Esophagus muscularis mucosa (tissue), 4 donors: ENCODE measurements around the gene CDIPT. TPM values are rescaled to one million over a fixed set of nuclear protein-coding genes. Genes with fewer than 3 reads are reported as not detected.
A peak's percentile ranks its signal among the peaks of the same experiment; 100 is the strongest.
"Not testable (repeated sequence)": the region's sequence is repeated elsewhere in the genome, so short reads cannot be mapped to it uniquely, and the experiment has no call there.

Experiments used
- DNase-seq: peaks from one replicate; pipeline ENCODE4 v3.0.0-alpha.2; 2017; ENCODE audit errors: extremely low spot score
- H3K27ac ChIP-seq, 4 donors: fragments of 200-600 bp; sonication (generic); replicated peaks in 1 of 4; 1 replicate in 3 of 4; 2 replicates in 1 of 4; pipeline ENCODE4 v1.5.1; 2016 to 2019; ENCODE audit warnings: mild to moderate bottlenecking in 1 of 4
- H3K27me3 ChIP-seq, 4 donors: fragments of 200-600 bp; sonication (generic); one replicate each; pipeline versions ENCODE4 v1.5.1 to v1.6.0; 2016 to 2019
- H3K36me3 ChIP-seq, 4 donors: fragments of 200-600 bp; sonication (generic); one replicate each; pipeline ENCODE4 v1.5.1; 2016 to 2019
- H3K4me1 ChIP-seq, 4 donors: fragments of 200-600 bp; sonication (generic); one replicate each; pipeline ENCODE4 v1.5.1; 2016 to 2019
- H3K4me3 ChIP-seq, 4 donors: fragments of 200-600 bp; sonication (generic); 1 replicate in 2 of 4; 2 replicates in 2 of 4; pipeline ENCODE4 v1.5.1; 2016 to 2019; ENCODE audit warnings: mild to moderate bottlenecking in 4 of 4, moderate library complexity in 1 of 4
- H3K9me3 ChIP-seq, 4 donors: fragments of 200-600 bp; sonication (generic); 1 replicate in 3 of 4; 2 replicates in 1 of 4; pipeline ENCODE4 v1.5.1; 2016 to 2019
- CTCF ChIP-seq, 3 experiments: fragments of 200-600 bp in 2 of 3; fragments of 450-650 bp in 1 of 3; sonication (generic) in 2 of 3; IDR thresholded peaks; one replicate each; pipeline ENCODE4 v1.5.1; 2017 to 2019; ENCODE audit warnings: antibody characterized with exemption in 3 of 3, mild to moderate bottlenecking in 2 of 3, moderate library complexity in 1 of 3
- EP300 ChIP-seq: sonication (generic); formaldehyde crosslinking; IDR thresholded peaks from one replicate; pipeline ENCODE4 v1.6.1; 2017; ENCODE audit warnings: antibody characterized with exemption
- POLR2A ChIP-seq: fragments of 450-650 bp; IDR thresholded peaks from one replicate; pipeline ENCODE4 v1.6.1; 2017; ENCODE audit warnings: antibody characterized with exemption, moderate library complexity, mild to moderate bottlenecking, low read depth
- POLR2AphosphoS5 ChIP-seq, 2 donors: sonication (generic); formaldehyde crosslinking; IDR thresholded peaks; one replicate each; pipeline ENCODE4 v1.6.1; 2017; ENCODE audit warnings: antibody characterized with exemption in 2 of 2
- WGBS: methylation state at CpG from one replicate; pipeline ENCODE4 v1.1.5; 2018; 5-methylcytosine and 5-hydroxymethylcytosine counted together
- intact Hi-C: fragments of 100-400 bp; cut with DNase I; formaldehyde crosslinking; loops from one replicate; pipeline ENCODE4 v1.15.1; 2023
- total RNA-seq, 4 donors: library from RNA; depleted of rRNA; stranded (reverse); fragments of >200 nt; gene quantifications; one replicate each; pipeline versions ENCODE4 v1.1.0 to v1.2.1, GENCODE V29; 2016

Gene CDIPT
- total RNA-seq, 4 donors from 2014 or later: 105 to 178 (median 141) TPM

- peaks cover 71 to 95% (median 88%) of the 10 kb centered on the region in 4 donors for H3K36me3 ChIP-seq
Observed at GRCh38 chr16:29834079-29834478, 28.9 kb downstream of the CDIPT start.

GRCh38 chr16:29833219-29833618, 29.8 kb downstream of the CDIPT start:
- H3K9me3 ChIP-seq, H3K4me3 ChIP-seq, H3K27ac ChIP-seq, H3K27me3 ChIP-seq, DNase-seq, intact Hi-C loops: not testable (repeated sequence)
- 95% methylated on average over 4 of the region's 4 CpGs for WGBS
- Histone ChIP-seq H3K4me1 (peaks cover 0 to 21% (median 15%) of the 10 kb centered on the region in 4 donors), H3K36me3 (peaks cover 71 to 86% (median 80%) of the 10 kb centered on the region in 4 donors)

More at GRCh38 chr16:29834079-29834478, 28.9 kb downstream of the CDIPT start:
- TF ChIP-seq POLR2AphosphoS5 (IDR thresholded peaks at IDR 0.05): no peak
- TF ChIP-seq POLR2A: no peak
- TF ChIP-seq CTCF (IDR thresholded peaks at IDR 0.05): no peak
- TF ChIP-seq EP300: no peak
- Histone ChIP-seq H3K27ac (no peak overlapping the region), H3K4me3 (no peak overlapping the region), H3K4me1 (peaks cover 0 to 13% (median 7%) of the 10 kb centered on the region in 4 donors), H3K9me3 (no peaks in the 10 kb centered on the region), H3K27me3 (no peaks in the 10 kb centered on the region)
- WGBS: 91% methylated on average over 5 of the region's 5 CpGs
- intact Hi-C loops: no loop called here
- no peak for DNase-seq

- Histone ChIP-seq H3K36me3 (peaks cover 58 to 69% (median 63%) of the 10 kb centered on the region in 4 donors), H3K9me3 (no peaks in the 10 kb centered on the region), H3K27me3 (no peaks in the 10 kb centered on the region), H3K4me1 (peaks cover 2 to 39% (median 30%) of the 10 kb centered on the region in 4 donors), H3K4me3 (no peak overlapping the region), H3K27ac (no peak overlapping the region)
- WGBS: 90% methylated on average over 2 of the region's 2 CpGs
- intact Hi-C loops: no loop called here
- no peak for TF ChIP-seq CTCF (IDR thresholded peaks at IDR 0.05)
- no peak for TF ChIP-seq POLR2AphosphoS5 (IDR thresholded peaks at IDR 0.05)
- TF ChIP-seq EP300: no peak
- no peak for TF ChIP-seq POLR2A
- DNase-seq: no peak
Observed at GRCh38 chr16:29831490-29831889, 31.5 kb downstream of the CDIPT start.

- no peak overlapping the region for H3K4me3 ChIP-seq
- 96% methylated on average over 11 of the region's 11 CpGs for WGBS
- intact Hi-C loops: no loop called here
- no peaks in the 10 kb centered on the region for H3K9me3 ChIP-seq
- no peaks in the 10 kb centered on the region for H3K27me3 ChIP-seq
- H3K27ac ChIP-seq: no peak overlapping the region
- peaks cover 9 to 46% (median 37%) of the 10 kb centered on the region in 4 donors for H3K4me1 ChIP-seq
- peaks cover 52 to 62% (median 56%) of the 10 kb centered on the region in 4 donors for H3K36me3 ChIP-seq
- DNase-seq: no peak
- no peak for TF ChIP-seq POLR2A
- no peak for TF ChIP-seq CTCF (IDR thresholded peaks at IDR 0.05)
- no peak for TF ChIP-seq EP300
- TF ChIP-seq POLR2AphosphoS5 (IDR thresholded peaks at IDR 0.05): no peak
Observed at GRCh38 chr16:29830774-29831173, 32.3 kb downstream of the CDIPT start.

DNA sequence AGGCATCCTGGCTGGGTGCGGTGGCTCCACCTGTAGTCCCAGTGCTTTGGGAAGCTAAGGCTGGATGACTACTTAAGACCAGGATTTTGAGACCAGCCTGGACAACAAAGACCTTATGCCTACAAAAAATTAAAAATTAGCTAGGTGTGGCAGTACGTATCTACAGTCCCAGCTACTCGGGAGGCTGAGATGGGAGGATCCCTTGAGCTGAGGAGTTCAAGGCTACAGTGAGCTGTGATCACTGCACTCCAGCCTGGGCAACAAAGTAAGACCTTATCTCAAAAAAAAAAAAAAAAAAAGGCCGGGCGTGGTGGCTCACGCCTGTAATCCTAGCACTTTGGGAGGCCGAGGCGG, 36.7 kb downstream of the CDIPT start:
- peaks cover 49 to 90% (median 81%) of the 10 kb centered on the region in 4 donors for H3K4me1 ChIP-seq
- H3K36me3 ChIP-seq: peaks cover 12 to 17% (median 14%) of the 10 kb centered on the region in 4 donors
- no peak for DNase-seq
- H3K27me3 ChIP-seq: no peaks in the 10 kb centered on the region
- peak overlapping the region; percentile 55 to 76 (median 72) for H3K27ac ChIP-seq
- intact Hi-C loops: no loop called here
- no peak overlapping the region for H3K4me3 ChIP-seq
- WGBS: 85% methylated on average over 8 of the region's 8 CpGs
- no peaks in the 10 kb centered on the region for H3K9me3 ChIP-seq
- TF ChIP-seq CTCF (IDR thresholded peaks at IDR 0.05) (no peak), POLR2AphosphoS5 (IDR thresholded peaks at IDR 0.05) (no peak), EP300 (no peak), POLR2A (no peak)
